ENCODE data around the gene SMARCC1.

Gene SMARCC1

DNA sequence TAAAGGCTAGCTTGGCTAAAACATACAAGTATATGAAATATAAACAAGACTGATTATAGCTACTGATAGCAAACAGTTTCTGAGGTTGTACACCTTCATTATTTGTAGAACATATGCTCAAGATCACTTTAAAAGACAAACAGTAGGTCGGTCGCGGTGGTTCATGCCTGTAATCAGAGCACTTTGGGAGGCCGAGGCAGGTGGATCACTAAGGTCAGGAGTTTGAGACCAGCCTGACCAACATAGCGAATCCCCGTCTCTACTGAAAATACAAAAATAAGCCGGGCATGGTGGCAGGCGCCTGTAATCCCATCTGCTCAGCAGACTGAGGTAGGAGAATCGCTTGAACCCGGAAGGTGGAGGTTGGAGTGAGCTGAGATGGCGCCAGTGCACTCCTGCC lies 80.3 kb downstream of the SMARCC1 start:
- no peak for DNase-seq (ENCODE audit: low read depth)

DNA sequence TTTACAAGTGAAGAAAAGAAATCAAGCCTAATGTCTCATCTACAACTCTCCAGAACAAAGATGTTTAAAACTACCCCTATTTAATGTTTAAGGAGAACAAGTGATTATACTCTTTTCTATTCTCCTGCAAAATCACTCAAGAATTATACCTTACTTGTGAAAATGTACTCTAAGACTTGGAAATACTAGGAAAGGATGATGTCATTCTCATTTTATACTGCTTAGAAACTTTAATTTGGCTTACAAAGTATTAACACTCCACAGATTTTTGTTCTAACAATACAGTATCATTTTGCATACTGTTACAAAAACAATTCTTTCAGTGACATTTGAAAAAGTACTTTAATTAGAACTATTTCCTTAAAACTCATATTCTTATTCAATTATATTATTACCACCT lies 89.5 kb downstream of the SMARCC1 start:
- no peak for DNase-seq (ENCODE audit: low read depth)

DNA sequence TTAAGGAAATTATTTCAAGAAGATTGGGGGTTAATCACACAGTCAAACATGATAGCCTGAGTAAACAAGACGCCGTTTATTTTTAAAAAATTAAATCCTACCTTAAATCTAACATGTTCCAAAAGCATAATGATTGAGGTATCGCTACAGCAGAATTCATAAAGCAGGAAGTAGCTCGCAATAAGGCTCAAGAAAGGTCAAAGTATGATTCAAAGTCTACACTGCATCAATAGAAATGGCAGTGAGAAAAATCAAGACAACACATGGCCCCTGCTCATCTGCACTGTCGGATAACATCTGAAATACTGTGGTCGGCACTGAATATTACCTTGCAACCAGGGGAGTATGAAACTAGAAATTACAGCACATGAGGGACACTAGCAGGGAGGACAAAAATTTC lies 93.2 kb downstream of the SMARCC1 start:
- no peak for DNase-seq (ENCODE audit: low read depth)

DNA sequence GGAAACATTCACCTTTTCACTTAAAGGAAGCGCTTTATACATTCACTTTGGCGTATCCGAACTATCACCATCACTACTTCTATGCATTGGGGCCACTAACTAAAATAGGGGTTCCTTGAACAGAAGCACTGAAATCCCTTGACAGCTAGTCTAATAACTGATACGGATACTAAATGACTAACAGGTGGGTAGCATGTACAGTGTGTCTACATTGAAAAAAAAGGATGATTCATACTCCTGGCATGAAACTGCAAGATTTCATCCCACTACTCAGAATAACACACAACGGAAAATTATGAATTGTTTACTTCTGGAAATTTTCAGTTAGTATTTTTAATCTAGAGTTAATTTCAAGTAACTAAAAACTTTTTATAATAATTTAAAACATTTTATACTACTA lies 96.7 kb downstream of the SMARCC1 start:
- no peak for DNase-seq (ENCODE audit: low read depth)

DNA sequence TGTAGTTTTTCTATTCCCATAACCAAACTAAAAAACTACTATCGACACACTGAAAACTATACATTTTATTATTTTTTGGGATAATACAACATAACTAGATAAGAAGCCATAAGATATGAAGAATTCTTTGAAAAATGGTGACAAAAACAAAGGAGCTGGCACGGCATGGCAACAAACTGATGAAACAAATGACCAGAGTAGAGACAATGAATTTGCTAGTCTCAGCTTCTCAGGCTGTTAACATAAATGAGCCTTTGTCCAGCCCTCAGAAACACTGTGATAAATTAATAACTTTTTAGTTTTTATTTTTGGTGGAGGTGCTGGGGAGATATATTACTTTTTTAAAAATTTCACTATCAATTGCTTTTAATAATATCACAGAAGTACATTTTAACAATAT lies 100.7 kb downstream of the SMARCC1 start:
- no peak for DNase-seq (ENCODE audit: low read depth)

DNA sequence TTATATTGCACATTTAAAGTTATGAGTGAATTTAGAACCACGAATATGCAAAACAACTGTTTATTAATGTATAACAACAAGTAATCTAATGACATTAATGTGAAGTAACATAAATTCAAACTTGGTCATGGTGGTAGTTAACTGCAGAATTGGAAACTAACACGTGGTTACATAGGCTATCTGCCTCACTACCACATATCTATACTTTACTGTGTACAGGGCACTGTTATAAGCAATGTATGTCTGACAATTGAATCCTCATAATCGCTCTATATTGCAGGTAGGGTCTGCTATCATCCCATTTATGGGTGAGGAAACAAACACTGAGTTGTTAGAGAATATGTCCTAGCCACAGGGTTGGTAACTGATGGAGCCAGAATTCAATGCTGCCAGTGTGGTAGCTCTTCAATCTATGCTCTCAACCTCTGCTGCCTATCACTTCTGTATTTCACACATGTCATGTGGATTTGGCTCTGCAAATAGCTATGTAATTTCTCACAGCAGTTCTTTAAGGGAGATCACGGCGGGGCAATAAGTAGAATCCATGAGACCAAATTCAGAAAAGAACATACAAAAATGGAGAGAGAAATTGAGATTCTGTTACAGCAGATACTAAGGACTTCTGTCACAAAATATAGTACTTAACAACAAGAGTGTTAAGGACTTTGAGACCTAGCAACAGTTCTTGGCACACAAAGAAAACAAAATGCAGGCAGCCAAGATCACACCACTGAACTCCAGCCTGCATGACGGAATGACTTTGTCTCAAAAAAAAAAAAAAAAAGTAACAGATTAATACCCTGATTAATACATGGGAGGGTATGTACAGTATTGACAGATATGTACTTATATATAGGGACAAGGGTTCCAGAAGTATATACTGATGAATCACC lies 103.0 kb downstream of the SMARCC1 start:
- no peak for DNase-seq (ENCODE audit: low read depth)

DNA sequence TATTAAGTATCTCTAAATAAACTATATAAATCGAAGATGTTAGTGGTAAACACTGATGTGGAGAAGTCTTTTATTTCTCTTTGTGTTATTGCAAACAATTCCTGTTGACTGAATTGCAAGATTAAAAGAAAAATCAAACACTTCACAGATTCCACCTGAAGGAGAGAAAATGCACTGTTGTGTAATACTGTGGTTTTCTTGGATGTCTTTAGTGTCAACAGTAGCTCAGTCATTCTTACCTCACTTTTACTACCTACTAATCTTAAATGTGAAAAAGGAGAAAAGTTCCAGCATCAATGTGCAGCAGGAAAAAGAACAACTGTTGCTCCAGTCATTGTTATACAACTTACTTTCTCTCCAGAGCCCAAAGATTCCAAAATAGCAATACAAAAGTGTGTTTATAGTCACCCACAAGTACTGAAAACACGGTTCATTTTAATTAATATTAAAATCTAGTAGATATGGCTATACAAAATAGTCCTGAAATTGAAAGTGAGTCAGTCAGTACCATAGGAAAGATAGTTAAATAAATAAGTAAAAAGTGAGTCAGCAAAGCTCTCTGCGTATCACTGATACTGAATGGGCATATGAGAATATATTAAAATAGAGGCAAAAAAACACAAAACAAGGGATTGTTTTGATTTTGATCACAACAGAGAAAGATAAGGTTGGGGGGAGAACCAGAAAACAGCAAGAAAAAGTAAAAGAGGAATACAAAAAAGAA lies 112.5 kb downstream of the SMARCC1 start:
- DNase-seq (ENCODE audit: low read depth): no peak

DNA sequence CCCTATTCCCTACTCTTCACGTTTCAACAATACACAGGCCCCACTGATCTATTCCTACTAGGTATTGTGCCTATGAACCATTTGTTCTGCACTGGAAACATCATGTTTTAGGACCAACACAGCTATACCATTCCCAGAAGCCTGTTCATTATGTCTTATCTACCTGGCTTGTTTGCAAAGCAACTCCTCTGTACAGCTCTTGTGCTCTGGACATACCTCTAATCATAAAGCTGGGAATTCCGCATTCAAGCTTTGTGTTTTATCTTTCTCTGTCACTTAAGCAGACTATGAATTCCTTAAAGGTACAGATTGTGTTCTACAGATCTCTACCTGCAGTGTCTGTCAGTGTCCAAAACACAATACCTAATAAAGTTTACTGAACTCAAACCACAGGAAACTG lies 115.6 kb downstream of the SMARCC1 start:
- DNase-seq (ENCODE audit: low read depth): no peak

DNA sequence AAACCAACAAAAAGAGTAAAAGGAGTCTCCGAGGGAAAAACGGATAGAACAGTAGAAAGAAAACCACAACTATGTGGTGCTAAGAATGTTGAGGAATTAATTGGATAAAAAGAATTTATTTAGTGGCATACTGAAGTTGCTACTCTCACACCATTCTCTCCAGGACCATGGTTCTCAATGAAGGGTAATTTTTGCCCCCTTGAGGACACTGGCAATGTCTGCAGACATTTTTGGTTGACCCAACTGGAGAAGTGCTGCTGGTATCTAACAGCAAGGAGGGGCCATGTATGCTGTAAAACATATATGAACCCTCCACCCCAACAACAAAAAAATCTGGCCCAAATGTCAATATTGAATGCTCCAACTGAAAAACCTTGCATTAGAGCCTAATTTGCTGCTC lies 117.2 kb downstream of the SMARCC1 start:
- no peak for DNase-seq (ENCODE audit: low read depth)

DNA sequence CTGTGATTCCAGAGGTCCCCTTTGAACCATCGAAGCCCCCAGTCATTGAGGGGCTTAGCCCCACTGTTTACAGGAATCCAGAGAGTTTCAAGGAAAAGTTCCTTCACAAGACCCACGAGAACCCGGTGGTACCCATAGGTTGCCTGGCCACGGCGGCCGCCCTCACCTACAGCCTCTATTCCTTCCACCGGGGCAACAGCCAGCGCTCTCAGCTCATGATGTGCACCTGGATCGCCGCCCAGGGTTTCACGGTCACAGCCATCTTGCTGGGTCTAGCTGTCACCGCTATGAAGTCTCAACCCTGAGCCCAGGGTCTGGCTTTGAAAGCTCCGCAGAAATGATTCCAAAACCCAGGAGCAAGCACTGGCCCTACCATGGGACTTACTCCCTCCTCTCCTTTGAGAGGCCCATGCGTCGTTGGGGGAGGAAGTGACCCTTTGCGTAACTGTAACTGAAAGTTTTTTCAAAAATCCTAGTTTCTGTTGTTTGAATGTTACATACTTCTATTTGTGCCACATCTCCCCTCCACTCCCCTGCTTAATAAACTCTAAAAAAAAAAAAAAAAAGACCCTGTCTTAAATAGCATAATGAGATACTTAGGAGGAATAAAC lies 118.0 kb downstream of the SMARCC1 start:
- no peak for DNase-seq (ENCODE audit: low read depth)

DNA sequence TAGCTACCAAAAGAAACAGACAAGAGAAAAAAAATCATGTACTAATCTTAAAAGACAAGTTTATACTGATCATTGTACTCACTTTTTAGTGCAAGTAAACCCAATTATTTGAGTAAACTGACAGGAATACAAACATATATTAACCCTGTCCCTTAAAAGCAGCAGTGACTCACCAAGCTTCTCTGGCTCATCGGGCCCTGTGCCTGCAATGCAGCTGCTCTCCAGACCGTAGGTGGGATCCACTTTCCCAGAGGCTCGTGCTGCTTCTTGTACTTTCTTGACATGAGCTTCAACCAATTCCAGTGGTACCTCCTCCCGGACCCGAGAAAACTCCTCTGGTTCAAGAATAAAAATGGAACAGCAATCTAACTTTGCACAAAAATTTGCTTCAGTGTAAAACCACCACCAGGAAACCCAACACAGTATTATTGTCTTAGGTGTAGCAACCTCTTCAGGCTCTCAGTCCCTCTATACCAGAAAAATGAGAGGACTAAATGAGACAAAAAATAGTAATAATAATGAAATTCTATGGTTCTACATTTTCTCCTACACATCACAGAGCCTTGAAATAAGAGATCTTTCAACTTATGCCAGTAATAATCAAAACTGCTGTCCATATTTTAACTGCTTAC lies 120.5 kb downstream of the SMARCC1 start:
- no peak for DNase-seq (ENCODE audit: low read depth)

DNA sequence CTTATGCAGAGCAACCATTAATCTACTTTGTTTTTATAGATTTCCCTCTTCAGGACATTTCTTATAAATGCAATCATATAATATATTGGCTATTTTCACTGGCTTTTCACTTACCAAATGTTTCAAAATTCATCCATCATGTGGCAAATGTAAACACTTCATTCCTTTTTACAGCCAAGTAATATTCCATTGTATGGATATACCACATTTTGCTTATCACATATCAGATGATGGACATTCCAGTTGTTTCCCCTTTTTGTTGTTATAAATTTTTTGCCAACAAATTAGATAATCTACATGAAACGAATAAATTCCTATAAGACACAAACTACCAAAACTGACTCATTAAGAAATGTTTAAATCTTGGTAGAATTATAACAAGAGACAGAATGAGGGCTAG lies 123.2 kb downstream of the SMARCC1 start:
- no peak for DNase-seq (ENCODE audit: low read depth)

DNA sequence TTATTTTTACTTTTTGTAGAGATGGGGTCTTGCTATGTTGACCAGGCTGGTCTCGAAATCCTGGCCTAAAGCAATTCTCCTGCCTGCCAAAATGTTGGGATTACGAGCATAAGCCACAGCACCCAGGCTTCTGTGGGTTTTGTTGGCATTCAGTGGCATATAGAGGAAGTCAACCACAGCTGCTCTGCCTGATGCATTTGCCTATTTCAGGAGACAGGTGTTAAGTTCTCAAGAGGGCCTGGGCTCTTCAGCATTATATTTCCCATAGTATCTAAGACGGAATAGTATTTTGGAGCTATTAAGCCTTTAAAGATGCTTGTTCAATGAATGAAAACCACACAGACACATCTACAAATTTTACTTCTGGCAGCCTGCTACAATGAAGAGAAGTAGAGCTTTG lies 129.6 kb downstream of the SMARCC1 start:
- DNase-seq (ENCODE audit: low read depth): no peak

DNA sequence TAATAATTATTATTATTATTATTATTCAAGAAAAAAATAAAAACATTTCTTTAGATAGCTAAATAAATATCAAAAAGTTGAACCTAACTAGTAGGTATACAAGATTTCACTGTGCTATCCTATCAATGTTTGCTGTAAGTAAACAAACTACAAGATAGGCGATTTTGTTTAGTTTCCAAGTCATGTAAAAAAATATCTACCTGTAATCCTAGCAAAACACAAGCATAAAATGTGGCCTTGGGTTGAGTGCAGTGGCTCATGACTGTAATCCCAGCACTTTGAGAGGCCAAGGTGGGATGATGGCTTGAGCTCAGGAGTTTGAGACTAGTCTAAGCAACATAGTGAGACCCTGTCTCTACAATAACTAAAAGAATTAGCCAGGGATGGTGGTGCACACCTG lies 131.4 kb downstream of the SMARCC1 start:
- DNase-seq (ENCODE audit: low read depth): no peak

DNA sequence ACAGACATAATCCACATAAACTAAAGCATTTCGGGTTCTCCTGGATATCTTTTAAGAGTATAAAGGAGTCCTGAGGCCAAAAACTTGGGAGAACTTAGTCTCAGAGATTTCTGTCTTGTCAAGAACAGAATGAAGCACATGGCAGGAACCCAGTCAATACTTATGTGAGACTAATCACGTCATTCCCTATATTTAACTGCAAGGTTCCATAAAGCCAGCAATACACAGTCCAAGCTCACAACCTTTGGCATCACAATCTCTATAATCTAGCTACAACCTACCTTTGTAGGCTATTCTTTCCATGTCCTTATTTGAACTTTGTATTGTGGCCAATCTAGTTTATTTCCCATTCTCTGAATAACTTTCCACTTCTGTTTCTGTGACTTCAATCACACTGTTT lies 134.1 kb downstream of the SMARCC1 start:
- DNase-seq (ENCODE audit: low read depth): no peak

DNA sequence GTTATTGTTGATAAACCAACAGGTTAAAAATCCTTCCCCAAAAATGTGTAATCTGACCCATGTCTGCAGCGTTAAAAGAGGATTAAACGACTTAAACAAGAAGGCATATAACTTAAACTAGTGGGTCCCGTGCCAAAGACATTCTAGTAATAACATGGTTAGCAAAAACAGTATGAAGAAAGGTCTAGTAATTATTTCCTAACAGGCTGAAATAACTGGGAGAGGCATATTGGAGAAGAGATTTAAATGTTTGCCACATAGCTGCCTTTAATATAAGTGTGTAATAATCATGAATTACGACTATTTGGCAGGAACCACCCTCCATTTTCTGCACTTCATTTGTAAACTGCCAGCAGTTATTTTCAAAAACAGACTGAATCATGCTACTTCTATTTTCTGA lies 135.3 kb downstream of the SMARCC1 start:
- no peak for DNase-seq (ENCODE audit: low read depth)

DNA sequence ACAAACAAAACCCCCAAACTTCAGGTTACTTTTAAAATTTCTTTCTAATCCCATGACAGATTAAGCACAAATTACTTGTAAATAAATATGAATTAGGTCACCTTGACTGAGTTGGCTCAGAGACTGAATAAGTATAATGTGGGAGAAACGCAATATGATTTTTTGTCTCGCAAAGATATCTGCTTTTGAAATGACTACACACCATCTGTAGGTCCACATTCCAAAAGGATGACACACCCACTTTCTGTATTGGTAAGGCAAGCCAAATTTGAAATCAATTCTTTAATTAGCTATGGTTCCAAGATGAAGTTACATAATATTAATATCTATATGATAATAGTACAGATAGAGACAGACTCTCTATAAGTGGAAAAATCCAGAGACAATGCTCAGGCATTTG lies 136.1 kb downstream of the SMARCC1 start:
- no peak for DNase-seq (ENCODE audit: low read depth)

DNA sequence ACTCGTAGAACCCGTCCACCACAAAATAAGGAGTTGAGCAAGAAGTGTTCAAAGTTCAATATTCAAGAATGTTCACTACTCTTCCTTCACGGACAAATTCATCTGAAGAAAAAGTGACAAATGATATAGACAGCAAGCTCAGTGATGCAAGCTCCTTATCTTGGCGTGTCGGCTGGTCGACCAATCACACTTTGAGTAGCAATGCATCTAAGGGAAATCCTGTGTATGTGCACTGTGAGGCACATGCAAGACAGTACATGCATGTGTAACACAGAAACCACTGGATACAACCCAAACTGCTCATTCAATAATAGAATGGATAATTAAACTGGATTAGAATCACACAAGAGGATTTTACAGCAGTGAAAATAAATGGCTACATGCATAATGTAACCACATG lies 138.6 kb downstream of the SMARCC1 start:
- no peak for DNase-seq (ENCODE audit: low read depth)

DNA sequence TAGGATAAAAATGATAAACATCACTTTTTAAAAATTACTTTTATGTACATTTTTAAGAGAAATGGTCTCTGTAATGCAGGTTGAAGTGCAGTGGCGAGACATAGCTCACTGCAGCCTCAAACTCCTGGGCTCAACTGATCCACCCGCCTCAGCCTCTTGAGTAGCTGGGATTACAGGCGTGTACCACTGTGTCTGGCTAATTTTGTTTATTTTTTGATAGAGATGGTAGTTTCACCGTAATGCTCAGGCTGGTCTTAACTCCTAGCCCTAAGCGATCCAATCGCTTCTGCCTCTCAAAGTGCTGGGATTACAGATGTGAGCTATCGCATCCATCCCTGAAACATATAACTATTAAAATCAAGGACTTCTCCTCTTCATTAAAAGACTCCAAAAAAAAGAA lies 140.0 kb downstream of the SMARCC1 start:
- no peak for DNase-seq (ENCODE audit: low read depth)

DNA sequence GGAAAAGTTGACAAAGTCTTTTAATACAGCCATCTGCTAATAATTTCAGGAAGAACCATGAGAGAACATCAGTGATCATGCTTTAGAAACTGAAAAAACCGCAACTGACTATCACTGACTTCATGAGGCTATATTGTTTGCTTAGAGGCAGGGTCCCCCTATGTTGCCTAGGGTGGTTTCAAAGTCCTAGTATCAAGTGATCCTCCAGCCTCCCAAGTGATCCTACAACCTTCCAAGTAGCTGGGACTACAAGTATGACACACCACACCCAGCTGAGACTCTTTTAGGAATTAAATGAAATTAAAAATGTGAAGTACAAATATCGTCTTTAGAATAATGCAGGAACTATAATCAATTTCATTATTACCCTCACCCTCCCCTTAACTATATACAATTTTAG lies 144.8 kb downstream of the SMARCC1 start:
- no peak for DNase-seq (ENCODE audit: low read depth)

DNA sequence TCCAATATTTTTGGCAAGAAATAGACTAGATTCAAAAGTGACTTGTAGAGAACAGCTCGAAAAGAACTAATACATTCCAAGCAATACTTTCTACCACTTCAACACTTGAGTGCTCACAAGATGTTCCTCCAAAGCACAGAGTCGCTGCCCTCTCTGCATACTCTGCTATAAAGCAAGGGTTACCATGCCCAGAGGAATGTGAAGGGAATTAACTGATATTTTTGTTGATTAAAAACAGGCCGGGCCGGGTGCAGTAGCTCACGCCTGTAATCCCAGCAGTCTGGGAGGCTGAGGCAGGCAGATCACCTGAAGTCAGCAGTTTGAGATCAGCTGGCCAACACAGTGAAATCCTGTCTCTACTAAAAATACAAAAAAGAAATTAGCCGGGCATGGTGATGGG lies 145.5 kb downstream of the SMARCC1 start:
- no peak for DNase-seq (ENCODE audit: low read depth)

DNA sequence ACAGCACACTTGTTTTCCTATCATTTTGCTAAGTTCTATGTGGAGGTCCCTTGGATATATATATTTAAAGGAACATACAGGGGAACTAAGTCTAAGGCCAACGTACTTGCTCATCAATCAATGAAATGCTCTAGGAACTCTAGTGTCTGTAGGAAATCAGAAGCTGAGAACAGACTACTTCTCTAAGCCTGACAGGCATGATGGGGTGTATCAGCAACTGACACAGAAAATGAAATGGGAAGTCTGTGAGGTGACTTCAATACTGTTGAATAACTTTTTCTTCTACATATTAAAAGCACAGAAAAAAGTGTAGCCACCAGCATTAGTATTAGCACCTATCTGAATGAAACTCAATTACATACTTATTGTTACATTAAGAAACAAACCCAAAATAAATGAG lies 146.2 kb downstream of the SMARCC1 start:
- no peak for DNase-seq (ENCODE audit: low read depth)

DNA sequence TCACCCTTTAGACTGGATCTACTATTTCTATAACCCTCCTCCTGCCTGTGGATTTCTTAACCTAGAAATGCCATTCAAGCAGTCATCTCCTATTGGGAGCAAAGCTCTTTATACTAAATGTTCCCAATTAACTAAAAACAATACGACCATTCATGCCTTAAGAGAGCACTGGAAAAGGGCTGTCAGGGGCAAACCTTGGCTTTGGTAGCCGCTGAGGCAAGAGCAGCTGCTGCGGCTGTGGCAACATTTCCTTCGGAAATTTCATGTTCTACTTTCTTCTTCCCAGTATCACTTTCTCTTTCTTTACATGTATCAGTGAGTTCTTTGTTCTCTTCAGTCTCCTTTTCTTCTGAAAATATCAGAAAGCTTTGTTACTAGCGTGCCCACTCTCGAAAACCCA lies 146.7 kb downstream of the SMARCC1 start:
- no peak for DNase-seq (ENCODE audit: low read depth)
